ENCODE measurements around the gene TBC1D2B.

- TF ChIP-seq, protein P1, sequence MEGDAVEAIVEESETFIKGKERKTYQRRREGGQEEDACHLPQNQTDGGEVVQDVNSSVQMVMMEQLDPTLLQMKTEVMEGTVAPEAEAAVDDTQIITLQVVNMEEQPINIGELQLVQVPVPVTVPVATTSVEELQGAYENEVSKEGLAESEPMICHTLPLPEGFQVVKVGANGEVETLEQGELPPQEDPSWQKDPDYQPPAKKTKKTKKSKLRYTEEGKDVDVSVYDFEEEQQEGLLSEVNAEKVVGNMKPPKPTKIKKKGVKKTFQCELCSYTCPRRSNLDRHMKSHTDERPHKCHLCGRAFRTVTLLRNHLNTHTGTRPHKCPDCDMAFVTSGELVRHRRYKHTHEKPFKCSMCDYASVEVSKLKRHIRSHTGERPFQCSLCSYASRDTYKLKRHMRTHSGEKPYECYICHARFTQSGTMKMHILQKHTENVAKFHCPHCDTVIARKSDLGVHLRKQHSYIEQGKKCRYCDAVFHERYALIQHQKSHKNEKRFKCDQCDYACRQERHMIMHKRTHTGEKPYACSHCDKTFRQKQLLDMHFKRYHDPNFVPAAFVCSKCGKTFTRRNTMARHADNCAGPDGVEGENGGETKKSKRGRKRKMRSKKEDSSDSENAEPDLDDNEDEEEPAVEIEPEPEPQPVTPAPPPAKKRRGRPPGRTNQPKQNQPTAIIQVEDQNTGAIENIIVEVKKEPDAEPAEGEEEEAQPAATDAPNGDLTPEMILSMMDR (IDR thresholded peaks at IDR 0.05 in 8 of 11, conservative IDR thresholded peaks at IDR 0.05 in 3 of 11): no peak
- TF ChIP-seq POLR2A (IDR thresholded peaks at IDR 0.05) (peak in 1 of 3 donors; percentile 27), POLR2AphosphoS5 (IDR thresholded peaks at IDR 0.05) (peak in 2 of 3 donors; percentile 43 to 92)
These were observed 5.2 kb downstream of the TBC1D2B start for GRCh38 chr15:78072080-78072892.

Measured in spleen (tissue), 7 donors.